ENCODE measurements around the gene GYG2. TPM values are rescaled to one million over a fixed set of nuclear protein-coding genes. Genes with fewer than 3 reads are reported as not detected.

GYG2 gene
- total and polyA plus RNA-seq, 2 experiments from 2014 or later = 17.6 to 63.8 TPM

DNA sequence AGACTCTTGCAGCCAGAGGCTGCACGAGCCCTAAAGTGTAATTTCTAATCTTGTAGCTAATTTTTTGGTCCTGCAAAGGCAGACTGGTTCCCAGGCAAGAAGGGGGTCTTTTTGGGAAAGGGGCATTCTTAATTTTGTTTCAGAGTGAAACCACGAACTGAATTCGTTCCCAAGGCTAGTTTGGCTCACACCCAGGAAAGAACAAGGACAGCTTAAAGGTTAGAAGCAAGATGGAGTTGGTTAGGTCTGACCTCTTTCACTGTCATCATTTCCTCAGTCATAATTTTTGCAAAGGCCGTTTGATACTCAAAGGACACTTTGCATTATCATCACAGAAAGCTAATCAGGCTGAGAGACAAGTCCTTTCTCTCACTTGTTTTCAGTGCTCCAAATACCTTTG lies 46.0 kb upstream of the GYG2 start:
- H3K4me1 ChIP-seq (ENCODE audit: insufficient read depth) = peaks cover 37% of the 10 kb centered on the region
- peaks cover 10% of the 10 kb centered on the region; the same call in 1 of the 2 replicates for H3F3A ChIP-seq (replicated peaks; ENCODE audit: low read depth)
- TF ChIP-seq STAT1 (IDR thresholded peaks at IDR 0.05; ENCODE audit: unreplicated experiment) (no peak), EZH2 (IDR thresholded peaks at IDR 0.05; ENCODE audit: low read depth, unreplicated experiment) (no peak), ETS1 (IDR thresholded peaks at IDR 0.05) (no peak), JUNB (IDR thresholded peaks at IDR 0.05; ENCODE audit: unreplicated experiment) (no peak), REST (IDR thresholded peaks at IDR 0.05; ENCODE audit: unreplicated experiment) (no peak), EZH2phosphoT487 (IDR thresholded peaks at IDR 0.05; ENCODE audit: unreplicated experiment) (no peak), ZNF114 (CRISPR knock-in tag; IDR thresholded peaks at IDR 0.05) (no peak), POLR2AphosphoS5 (IDR thresholded peaks at IDR 0.05; ENCODE audit: low read depth) (no peak), NANOG (IDR thresholded peaks at IDR 0.05; ENCODE audit: borderline replicate concordance) (no peak), CREB1 (CRISPR knock-in tag; IDR thresholded peaks at IDR 0.05; ENCODE audit: low read depth) (no peak), ZNF331 (CRISPR knock-in tag; IDR thresholded peaks at IDR 0.05; ENCODE audit: low read depth) (no peak)
- TF ChIP-seq, protein P1, sequence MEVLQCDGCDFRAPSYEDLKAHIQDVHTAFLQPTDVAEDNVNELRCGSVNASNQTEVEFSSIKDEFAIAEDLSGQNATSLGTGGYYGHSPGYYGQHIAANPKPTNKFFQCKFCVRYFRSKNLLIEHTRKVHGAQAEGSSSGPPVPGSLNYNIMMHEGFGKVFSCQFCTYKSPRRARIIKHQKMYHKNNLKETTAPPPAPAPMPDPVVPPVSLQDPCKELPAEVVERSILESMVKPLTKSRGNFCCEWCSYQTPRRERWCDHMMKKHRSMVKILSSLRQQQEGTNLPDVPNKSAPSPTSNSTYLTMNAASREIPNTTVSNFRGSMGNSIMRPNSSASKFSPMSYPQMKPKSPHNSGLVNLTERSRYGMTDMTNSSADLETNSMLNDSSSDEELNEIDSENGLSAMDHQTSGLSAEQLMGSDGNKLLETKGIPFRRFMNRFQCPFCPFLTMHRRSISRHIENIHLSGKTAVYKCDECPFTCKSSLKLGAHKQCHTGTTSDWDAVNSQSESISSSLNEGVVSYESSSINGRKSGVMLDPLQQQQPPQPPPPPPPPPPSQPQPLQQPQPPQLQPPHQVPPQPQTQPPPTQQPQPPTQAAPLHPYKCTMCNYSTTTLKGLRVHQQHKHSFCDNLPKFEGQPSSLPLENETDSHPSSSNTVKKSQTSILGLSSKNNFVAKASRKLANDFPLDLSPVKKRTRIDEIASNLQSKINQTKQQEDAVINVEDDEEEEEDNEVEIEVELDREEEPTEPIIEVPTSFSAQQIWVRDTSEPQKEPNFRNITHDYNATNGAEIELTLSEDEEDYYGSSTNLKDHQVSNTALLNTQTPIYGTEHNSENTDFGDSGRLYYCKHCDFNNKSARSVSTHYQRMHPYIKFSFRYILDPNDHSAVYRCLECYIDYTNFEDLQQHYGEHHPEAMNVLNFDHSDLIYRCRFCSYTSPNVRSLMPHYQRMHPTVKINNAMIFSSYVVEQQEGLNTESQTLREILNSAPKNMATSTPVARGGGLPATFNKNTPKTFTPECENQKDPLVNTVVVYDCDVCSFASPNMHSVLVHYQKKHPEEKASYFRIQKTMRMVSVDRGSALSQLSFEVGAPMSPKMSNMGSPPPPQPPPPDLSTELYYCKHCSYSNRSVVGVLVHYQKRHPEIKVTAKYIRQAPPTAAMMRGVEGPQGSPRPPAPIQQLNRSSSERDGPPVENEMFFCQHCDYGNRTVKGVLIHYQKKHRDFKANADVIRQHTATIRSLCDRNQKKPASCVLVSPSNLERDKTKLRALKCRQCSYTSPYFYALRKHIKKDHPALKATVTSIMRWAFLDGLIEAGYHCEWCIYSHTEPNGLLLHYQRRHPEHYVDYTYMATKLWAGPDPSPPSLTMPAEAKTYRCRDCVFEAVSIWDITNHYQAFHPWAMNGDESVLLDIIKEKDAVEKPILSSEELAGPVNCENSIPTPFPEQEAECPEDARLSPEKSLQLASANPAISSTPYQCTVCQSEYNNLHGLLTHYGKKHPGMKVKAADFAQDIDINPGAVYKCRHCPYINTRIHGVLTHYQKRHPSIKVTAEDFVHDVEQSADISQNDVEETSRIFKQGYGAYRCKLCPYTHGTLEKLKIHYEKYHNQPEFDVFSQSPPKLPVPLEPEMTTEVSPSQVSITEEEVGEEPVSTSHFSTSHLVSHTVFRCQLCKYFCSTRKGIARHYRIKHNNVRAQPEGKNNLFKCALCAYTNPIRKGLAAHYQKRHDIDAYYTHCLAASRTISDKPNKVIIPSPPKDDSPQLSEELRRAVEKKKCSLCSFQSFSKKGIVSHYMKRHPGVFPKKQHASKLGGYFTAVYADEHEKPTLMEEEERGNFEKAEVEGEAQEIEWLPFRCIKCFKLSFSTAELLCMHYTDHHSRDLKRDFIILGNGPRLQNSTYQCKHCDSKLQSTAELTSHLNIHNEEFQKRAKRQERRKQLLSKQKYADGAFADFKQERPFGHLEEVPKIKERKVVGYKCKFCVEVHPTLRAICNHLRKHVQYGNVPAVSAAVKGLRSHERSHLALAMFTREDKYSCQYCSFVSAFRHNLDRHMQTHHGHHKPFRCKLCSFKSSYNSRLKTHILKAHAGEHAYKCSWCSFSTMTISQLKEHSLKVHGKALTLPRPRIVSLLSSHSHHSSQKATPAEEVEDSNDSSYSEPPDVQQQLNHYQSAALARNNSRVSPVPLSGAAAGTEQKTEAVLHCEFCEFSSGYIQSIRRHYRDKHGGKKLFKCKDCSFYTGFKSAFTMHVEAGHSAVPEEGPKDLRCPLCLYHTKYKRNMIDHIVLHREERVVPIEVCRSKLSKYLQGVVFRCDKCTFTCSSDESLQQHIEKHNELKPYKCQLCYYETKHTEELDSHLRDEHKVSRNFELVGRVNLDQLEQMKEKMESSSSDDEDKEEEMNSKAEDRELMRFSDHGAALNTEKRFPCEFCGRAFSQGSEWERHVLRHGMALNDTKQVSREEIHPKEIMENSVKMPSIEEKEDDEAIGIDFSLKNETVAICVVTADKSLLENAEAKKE (CRISPR knock-in tag; IDR thresholded peaks at IDR 0.05) = no peak
- TF ChIP-seq, protein P2, sequence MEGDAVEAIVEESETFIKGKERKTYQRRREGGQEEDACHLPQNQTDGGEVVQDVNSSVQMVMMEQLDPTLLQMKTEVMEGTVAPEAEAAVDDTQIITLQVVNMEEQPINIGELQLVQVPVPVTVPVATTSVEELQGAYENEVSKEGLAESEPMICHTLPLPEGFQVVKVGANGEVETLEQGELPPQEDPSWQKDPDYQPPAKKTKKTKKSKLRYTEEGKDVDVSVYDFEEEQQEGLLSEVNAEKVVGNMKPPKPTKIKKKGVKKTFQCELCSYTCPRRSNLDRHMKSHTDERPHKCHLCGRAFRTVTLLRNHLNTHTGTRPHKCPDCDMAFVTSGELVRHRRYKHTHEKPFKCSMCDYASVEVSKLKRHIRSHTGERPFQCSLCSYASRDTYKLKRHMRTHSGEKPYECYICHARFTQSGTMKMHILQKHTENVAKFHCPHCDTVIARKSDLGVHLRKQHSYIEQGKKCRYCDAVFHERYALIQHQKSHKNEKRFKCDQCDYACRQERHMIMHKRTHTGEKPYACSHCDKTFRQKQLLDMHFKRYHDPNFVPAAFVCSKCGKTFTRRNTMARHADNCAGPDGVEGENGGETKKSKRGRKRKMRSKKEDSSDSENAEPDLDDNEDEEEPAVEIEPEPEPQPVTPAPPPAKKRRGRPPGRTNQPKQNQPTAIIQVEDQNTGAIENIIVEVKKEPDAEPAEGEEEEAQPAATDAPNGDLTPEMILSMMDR (conservative IDR thresholded peaks at IDR 0.05; ENCODE audit: low read depth in 2 of 2) = no peak
- ATAC-seq (no peak), DNase-seq (ENCODE audit: low spot score) (no peak)
- H2AFZ ChIP-seq = no peak overlapping the region
- Mint-ChIP-seq H3K9me3 (no peaks in the 10 kb centered on the region; the same call in 1 of the 3 replicates), H3K27me3 (ENCODE audit: insufficient read depth, low read depth, poor library complexity) (peaks cover 1% of the 10 kb centered on the region), H3K36me3 (ENCODE audit: low read depth) (no peaks in the 10 kb centered on the region), H3K4me3 (no peak overlapping the region; the same call in 2 of the 3 replicates), H3K4me1 (peaks cover 43% of the 10 kb centered on the region), H3K27ac (no peak overlapping the region)
- no peaks in the 10 kb centered on the region for H3K79me2 ChIP-seq (replicated peaks; ENCODE audit: insufficient read depth)
- no peaks in the 10 kb centered on the region for H3K36me3 ChIP-seq (ENCODE audit: insufficient read depth)
- H3K4me3 ChIP-seq = no peak overlapping the region
- H3K27ac ChIP-seq (ENCODE audit: low read depth) = no peak overlapping the region
- no peaks in the 10 kb centered on the region for H3K27me3 ChIP-seq (ENCODE audit: insufficient read depth)
- H3K9me2 ChIP-seq (ENCODE audit: insufficient read depth) = no peaks in the 10 kb centered on the region
- H4K20me1 ChIP-seq (replicated peaks; ENCODE audit: insufficient read depth) = no peaks in the 10 kb centered on the region
- H3K4me2 ChIP-seq = no peak overlapping the region
